ENCODE data around the gene IPO11. TPM values are rescaled to one million over a fixed set of nuclear protein-coding genes. Genes with fewer than 3 reads are reported as not detected.
"Not testable (repeated sequence)": the region's sequence is repeated elsewhere in the genome, so short reads cannot be mapped to it uniquely, and the experiment has no call there.

Gene IPO11
- total RNA-seq, 1 donor from 2014 or later = 20.2 TPM

DNA sequence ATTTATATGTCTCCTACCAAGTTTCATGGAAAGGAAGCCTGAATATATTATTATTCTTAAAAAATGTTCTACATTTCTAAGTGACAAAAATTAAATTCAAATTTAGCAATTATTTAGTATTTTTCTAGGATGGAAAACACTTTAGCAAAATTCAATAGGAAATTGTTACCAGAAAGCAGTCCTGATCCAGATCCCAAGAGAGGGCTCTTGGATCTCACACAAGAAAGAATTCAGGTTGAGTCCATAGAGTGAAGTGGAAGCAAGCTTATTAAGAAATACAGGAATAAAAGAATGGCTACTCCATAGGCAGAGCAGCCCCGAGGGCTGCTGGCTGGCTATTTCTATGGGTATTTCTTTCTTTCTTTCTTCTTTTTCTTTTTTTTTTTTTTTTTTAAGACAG lies 210.7 kb downstream of the IPO11 start:
- no peak overlapping the region for H3K4me3 Mint-ChIP-seq (ENCODE audit: unreplicated experiment)
- no peak for DNase-seq (ENCODE audit: low spot score)
- H3K4me1 Mint-ChIP-seq (ENCODE audit: low read depth) = no peaks in the 10 kb centered on the region
- H3K27me3 Mint-ChIP-seq (ENCODE audit: low read depth) = no peaks in the 10 kb centered on the region
- peaks cover 1% of the 10 kb centered on the region for H3K36me3 Mint-ChIP-seq (ENCODE audit: low read depth)
- TF ChIP-seq CTCF (IDR thresholded peaks at IDR 0.05) = no peak
- no peak overlapping the region for H3K27ac Mint-ChIP-seq (ENCODE audit: unreplicated experiment)
- no peaks in the 10 kb centered on the region for H3K9me3 Mint-ChIP-seq (ENCODE audit: low read depth)

GRCh38 chr5:62624436-62624835 lies 211.9 kb downstream of the IPO11 start:
- H3K9me3 Mint-ChIP-seq (ENCODE audit: low read depth); H3K27me3 Mint-ChIP-seq (ENCODE audit: low read depth); H3K36me3 Mint-ChIP-seq (ENCODE audit: low read depth); DNase-seq (ENCODE audit: low spot score); H3K27ac Mint-ChIP-seq (ENCODE audit: unreplicated experiment); H3K4me3 Mint-ChIP-seq (ENCODE audit: unreplicated experiment); H3K4me1 Mint-ChIP-seq (ENCODE audit: low read depth): not testable (repeated sequence)

DNA sequence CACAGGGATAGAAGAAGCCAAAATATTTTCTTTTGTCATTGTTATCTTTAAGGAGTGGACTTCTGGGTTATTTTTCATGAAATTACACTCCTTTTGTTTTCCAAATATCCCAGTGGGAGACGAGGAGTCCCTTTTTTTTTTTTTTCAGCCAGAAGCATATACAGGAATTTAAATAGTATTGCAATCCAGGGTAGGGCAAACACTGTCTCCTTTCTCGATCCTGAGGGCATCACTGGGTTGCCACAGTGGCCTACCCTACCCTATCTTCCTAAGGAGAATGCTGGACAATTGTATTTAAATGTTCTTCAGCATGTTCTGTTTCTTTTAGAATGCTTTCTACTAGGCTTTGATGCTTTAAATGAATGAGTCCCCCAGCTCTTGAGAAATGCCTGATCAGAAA lies 214.0 kb downstream of the IPO11 start:
- H3K9me3 Mint-ChIP-seq (ENCODE audit: low read depth) = no peaks in the 10 kb centered on the region
- H3K4me1 Mint-ChIP-seq (ENCODE audit: low read depth) = no peaks in the 10 kb centered on the region
- no peaks in the 10 kb centered on the region for H3K27me3 Mint-ChIP-seq (ENCODE audit: low read depth)
- DNase-seq (ENCODE audit: low spot score) = no peak
- H3K4me3 Mint-ChIP-seq (ENCODE audit: unreplicated experiment) = no peak overlapping the region
- H3K27ac Mint-ChIP-seq (ENCODE audit: unreplicated experiment) = no peak overlapping the region
- TF ChIP-seq CTCF (IDR thresholded peaks at IDR 0.05) = no peak
- peaks cover 8% of the 10 kb centered on the region for H3K36me3 Mint-ChIP-seq (ENCODE audit: low read depth)

DNA sequence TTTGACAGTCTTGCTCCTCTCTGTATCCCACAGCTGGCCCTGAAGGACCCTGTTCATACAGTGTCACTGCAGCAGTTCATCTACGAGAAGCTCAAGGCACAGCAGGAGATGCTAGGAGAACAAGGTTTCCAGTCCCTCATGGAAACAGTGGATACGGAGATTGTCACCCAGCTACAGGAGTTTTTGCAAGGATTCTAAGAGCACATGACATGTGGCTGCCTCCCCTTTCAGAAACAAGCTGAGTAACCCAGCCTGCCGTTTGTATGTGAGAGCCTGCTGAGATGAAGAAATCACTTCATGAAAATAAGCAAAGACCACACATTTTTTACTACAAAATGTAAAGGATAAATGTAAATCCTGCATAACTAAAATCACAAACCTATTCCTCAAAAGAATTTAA lies 214.6 kb downstream of the IPO11 start:
- no peaks in the 10 kb centered on the region for H3K9me3 Mint-ChIP-seq (ENCODE audit: low read depth)
- TF ChIP-seq CTCF (IDR thresholded peaks at IDR 0.05) = no peak
- no peaks in the 10 kb centered on the region for H3K27me3 Mint-ChIP-seq (ENCODE audit: low read depth)
- H3K27ac Mint-ChIP-seq (ENCODE audit: unreplicated experiment) = no peak overlapping the region
- H3K36me3 Mint-ChIP-seq (ENCODE audit: low read depth) = peaks cover 11% of the 10 kb centered on the region
- no peak for DNase-seq (ENCODE audit: low spot score)
- no peak overlapping the region for H3K4me3 Mint-ChIP-seq (ENCODE audit: unreplicated experiment)
- no peaks in the 10 kb centered on the region for H3K4me1 Mint-ChIP-seq (ENCODE audit: low read depth)

DNA sequence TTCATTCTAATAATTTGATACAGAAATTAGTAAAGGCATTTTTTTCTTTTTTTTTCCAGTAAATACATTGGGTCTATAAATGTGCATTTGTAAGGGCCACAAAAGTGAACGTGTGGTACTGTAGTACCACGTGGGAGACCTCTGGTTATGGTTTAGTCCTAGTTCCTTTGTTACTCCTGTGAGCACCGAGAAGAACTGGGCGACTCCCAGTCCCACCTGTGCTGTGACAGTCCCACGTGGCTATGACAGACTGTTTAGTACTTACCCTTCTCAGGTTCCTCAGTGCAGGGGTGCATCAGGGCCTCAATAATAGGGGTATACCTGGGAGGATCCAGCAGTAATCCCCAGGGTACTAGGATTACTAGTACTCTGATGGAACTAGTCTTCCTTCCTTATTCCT lies 215.3 kb downstream of the IPO11 start:
- Mint-ChIP-seq H3K27me3 (ENCODE audit: low read depth) (no peaks in the 10 kb centered on the region), H3K4me3 (ENCODE audit: unreplicated experiment) (no peak overlapping the region), H3K9me3 (ENCODE audit: low read depth) (no peaks in the 10 kb centered on the region), H3K4me1 (ENCODE audit: low read depth) (no peaks in the 10 kb centered on the region), H3K27ac (ENCODE audit: unreplicated experiment) (no peak overlapping the region), H3K36me3 (ENCODE audit: low read depth) (peaks cover 11% of the 10 kb centered on the region)
- DNase-seq (ENCODE audit: low spot score) = no peak
- no peak for TF ChIP-seq CTCF (IDR thresholded peaks at IDR 0.05)

GRCh38 chr5:62631909-62632580 lies 219.5 kb downstream of the IPO11 start:
- no peak for DNase-seq (ENCODE audit: low spot score)
- Mint-ChIP-seq H3K4me1 (ENCODE audit: low read depth) (no peaks in the 10 kb centered on the region), H3K36me3 (ENCODE audit: low read depth) (peaks cover 9% of the 10 kb centered on the region), H3K9me3 (ENCODE audit: low read depth) (no peaks in the 10 kb centered on the region), H3K4me3 (ENCODE audit: unreplicated experiment) (no peak overlapping the region), H3K27me3 (ENCODE audit: low read depth) (no peaks in the 10 kb centered on the region), H3K27ac (ENCODE audit: unreplicated experiment) (no peak overlapping the region)
- TF ChIP-seq CTCF (IDR thresholded peaks at IDR 0.05) = peak; percentile 11

Data from chondrocyte (in vitro differentiated cells).